NCI-H345 (cell line): ENCODE results near the gene BUD13.
"Not testable (repeated sequence)": the region's sequence is repeated elsewhere in the genome, so short reads cannot be mapped to it uniquely, and the experiment has no call there.

Source experiments
- DNase-seq: peaks from one replicate; lab custom pipeline; 2025; lab: John Stamatoyannopoulos, UW

Gene BUD13, protein sequence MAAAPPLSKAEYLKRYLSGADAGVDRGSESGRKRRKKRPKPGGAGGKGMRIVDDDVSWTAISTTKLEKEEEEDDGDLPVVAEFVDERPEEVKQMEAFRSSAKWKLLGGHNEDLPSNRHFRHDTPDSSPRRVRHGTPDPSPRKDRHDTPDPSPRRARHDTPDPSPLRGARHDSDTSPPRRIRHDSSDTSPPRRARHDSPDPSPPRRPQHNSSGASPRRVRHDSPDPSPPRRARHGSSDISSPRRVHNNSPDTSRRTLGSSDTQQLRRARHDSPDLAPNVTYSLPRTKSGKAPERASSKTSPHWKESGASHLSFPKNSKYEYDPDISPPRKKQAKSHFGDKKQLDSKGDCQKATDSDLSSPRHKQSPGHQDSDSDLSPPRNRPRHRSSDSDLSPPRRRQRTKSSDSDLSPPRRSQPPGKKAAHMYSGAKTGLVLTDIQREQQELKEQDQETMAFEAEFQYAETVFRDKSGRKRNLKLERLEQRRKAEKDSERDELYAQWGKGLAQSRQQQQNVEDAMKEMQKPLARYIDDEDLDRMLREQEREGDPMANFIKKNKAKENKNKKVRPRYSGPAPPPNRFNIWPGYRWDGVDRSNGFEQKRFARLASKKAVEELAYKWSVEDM

DNA sequence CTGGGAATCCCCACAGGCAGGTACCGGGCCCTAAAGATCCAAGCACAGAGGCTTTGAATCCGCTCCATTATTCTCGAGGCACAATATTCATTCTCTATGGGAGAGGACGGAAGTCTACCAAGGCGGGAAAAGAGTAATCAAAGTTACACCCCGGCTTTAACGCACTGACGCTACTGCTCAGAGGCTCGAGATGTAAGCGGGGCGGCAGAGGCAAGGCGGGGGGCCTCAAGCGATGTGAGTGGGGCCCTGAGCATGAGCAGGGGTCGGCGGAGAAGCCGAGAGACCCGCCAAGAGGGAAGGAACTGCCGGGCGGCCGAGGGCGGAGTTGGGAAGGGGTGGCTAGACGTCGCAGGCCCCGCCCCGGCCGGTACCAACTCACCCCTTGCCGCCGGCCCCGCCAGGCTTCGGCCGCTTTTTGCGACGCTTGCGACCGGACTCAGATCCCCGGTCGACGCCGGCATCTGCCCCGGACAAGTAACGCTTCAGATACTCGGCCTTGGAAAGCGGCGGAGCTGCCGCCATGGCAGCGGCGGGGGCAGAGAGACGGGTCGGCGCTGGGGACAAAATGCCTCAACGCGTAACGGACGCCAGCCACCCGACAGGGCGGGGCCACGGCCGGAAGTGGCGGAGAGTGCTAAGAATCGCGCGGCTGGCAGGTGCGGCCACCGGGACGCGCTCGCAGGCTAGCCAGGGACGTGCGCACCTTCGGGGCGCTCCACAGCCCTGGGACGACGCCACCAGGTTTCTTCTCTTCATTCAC is at the start of gene BUD13:
Gene BUD13, minus strand, starts transcription at position 545 of the 760 bp plus-strand sequence. Its CDS starts 23 bp downstream, at position 522.
- peak; percentile 94 for DNase-seq

DNA sequence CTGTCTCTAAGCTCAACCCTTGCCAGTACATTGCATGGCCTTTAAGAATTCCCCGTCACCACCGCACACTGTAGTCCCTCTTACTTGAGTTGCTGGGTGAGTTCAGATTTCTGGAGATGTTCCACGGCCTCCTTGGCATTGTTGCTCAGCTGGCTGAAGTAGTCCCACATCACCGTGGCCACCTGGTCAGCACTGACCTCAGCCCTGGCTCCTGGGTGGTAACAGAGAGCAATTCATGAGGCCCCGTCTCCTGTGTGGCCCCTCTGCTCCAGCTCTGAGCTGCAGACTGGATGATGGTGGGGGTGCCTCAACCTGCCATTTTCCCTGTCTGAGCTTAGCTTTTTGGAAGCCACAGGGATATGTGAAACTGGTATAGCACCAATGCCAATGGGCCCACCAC is 49.8 kb upstream of the BUD13 start:
- no peak for DNase-seq

DNA sequence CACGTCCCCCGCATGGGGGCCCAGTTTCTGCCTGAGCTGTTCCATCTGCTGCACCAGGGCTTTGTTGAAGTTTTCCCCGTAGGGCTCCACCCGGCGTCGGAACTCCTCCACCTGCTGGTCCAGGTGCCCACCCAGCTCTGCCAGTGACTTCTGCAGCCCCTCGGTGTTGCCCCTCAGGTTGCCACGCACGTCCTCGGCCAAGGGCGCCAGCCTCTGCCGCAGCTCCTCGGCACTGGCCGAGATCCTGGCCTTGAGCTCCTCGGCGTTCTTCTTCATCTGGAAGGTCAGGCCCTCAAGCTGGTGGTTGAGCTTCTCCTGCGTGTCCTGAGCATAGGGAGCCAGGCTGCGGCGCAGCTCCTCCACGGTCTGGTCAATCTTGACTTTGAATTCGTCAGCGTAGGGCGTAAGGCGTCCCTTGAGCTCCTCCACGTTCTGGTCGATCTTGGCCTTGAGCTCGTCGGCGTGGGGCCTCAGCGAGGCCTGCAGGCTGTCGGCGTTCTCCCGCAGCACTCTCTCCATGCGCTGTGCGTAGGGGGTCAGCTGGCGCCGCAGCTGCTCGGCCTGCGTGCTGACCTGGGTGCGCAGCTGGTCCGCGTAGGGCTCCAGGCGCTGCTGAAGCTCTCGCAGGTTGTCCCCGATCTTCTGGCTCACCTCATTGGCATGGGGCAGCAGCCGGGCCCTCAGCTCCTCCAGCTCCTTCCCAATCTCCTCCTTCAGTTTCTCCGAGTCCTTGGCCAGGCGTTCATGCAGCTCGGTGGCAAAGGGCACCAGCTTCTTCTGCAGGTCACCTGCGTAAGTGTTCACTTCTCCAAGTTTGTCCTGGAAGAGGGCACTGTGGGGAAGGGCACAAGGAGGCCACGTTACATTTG is 48.5 kb upstream of the BUD13 start:
- DNase-seq: no peak

DNA sequence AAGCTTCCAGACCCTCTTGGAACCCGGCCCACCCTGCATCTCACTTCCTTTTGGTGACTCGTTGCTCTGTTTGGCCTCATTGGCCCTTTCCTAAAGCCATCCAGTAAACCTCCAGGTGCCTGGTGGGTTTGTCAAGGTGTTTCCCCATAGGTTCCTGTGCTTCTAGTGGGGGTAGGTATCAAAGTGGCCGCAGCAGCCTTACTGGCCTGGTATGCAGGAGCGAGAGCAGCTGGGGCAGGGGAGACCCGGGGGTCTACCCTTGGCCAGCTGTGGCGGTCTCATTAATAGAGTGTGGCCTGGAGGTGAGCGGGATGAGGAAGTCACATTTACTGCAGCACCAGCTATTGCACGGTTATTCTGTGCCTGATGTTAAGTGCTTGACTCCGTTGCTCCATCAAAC is 46.3 kb upstream of the BUD13 start:
- no peak for DNase-seq

DNA sequence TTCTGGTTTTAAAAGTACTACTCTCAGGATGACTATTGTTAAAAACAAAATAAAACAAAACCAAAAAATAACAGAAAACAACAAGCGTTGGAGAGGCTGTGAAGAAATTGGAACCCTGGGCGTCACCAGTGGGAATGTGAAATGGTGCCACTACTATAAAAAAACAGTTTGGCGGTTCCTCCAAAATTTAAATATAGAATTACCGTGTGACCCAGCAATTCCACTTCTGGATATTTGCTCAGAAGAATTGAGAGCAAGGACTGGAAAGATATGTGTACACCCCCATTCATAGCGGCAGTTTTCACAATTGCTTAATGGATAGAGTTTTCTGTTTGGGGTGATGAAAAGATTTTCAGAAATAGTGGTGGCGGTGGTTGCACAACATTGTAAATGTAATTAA is 41.7 kb upstream of the BUD13 start:
- DNase-seq: no peak

DNA sequence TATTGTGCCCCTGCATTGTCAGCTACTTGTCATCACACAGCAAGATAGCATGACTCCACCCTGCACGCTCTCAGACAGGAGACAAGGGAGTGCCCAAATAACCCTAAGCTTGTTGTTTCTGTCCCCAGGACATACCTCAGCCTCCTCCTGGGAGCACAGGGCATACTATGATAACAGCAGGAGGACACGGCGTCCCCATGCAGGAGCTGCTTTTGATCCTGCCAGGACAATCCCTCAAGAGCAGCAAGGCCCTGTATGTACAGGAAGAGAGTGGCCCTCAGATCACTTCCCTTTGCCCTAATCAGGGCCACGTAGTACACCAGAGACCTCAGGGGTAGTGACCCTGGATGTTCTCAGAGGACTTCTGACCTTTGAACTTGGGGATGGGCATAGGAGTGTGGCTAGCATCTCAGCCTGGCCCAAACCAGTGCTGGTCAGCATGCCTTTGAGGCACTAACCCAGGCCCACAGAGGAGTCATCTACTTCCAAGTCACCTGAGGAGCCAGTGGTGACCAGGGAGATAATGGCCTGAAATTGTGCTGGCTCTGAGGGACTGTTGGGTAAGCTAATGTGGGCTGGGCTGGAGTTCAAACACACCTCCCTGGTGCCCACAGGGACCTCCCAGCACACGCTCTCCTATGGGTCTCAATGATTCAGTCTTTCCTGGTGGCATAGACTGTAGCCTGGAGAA is 41.1 kb upstream of the BUD13 start:
- no peak for DNase-seq

DNA sequence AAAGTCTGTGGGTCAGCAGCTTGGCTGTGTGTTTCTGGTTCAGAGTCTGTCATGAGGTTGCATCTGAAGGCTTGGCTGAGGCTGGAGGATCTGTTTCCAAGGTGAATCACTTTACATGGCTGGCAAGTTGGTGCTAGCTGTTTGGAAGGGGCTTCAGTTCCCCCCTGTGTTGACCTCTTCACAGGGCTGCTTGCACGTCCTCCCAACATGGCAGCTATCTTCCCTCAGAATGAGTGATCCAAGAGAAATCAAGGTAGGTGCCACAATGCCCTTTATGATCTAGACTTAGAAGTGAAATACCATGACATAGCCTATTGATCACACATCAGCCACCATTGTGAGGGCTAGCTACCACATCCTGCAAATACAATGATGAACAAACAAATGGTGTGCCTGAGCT is 40.4 kb upstream of the BUD13 start:
- DNase-seq: no peak

DNA sequence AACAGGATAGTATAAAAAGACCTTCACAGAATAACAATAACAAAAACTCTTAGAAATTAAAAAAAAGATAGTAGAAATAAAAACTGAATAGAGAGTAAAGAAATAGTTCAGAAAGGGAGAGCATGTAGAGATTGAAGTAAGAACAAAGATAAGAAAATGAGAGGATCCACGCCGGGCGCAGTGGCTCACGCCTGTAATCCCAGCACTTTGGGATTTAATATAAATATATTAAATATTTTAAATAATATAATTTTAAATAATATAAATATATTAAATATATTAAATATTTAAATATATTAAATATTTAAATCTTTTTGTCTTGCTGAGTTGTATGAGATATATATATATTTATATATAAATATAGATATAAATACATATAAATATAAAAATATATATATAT is 39.3 kb upstream of the BUD13 start:
- no peak for DNase-seq

DNA sequence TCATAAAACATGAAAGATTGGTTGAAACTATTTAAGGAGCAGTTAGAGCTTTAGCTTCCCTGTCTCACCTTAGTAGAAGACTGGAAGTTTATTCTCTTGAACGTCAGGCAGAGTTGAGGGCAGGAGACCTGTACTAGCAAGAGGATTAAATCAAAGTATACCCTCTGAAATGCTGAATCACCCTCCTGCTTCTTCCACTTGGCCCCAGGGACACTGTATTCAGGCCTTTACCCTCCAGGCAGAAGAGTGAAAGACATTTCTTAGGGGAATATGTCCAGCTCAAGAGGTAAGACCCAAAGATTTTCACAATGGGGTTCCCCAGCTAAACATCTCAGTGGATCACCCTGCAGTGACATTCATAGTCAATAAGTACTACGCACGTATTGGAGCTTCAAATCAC is 38.4 kb upstream of the BUD13 start:
- no peak for DNase-seq

DNA sequence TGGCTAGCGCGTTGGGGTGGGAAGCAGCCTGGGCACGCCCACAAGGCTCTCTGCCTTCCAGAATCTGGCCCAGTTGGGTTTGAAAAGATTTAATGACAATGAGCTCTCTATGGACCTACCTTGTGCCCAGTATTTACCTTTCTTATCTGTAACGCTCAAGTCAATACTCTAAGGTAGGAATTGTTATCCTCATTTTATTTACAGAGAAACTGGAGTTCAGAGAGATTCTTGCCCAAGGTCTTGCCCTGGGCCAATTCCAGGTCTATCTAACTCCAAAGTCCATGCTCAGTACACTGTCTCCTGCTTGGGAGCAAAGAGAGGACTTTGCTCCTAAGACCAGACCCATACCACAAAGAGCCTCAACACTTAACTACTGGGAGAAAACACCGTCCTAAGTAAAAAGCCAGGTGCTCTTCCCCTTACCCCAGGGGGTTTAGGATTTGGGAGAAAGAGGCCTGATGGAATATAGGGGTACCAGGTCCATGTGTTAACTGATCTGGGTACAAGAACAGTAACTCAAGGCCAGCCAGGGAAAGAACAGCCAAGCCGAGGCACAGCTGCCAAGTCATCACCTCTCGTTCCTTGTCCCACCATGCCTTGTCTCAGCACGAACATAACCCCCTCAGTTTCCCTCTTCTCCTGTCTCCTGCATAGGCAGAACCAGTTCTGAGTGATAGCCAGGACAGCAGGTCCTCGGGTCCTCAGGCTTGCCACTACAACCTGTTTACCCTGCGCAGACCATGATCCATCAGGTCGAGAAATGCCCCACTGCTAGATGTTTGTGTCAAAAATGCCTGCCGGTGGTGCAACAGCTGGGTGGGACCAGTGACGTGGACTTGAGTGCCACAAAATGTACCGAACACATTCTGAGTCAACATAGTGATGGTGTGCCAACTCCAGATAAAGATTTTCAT is 35.7 kb upstream of the BUD13 start:
- DNase-seq: no peak

DNA sequence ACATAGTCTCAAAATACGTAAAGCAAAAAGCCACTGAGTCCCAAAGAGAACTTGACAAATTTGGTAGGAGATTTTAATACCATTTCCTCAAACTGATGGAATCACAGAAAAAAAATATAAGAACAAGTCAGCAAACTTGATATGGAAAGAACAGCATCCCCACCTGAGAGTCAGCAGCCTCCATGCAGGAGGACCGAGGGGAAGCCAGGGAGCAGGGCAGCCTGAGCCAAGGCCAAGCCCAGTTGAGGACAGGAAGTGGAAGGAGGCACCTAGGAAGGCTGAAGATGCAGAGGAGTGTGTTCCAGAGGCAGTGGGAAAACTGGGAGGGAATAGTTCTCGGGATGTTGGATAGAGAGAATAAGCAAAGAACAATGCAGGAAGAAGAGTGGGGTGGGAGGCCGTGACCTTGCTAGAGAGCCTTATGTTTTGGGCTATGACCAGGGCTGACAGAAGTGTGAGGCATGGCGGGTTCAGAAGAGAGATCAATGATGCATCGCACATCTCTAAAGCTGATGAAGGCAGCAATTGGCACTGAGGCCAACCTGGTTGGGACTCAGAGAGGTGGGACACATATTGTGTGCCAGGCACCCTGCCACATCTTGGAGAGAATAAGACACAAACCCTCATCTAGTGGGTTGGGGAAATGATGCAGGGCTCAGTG is 34.9 kb upstream of the BUD13 start:
- no peak for DNase-seq

DNA sequence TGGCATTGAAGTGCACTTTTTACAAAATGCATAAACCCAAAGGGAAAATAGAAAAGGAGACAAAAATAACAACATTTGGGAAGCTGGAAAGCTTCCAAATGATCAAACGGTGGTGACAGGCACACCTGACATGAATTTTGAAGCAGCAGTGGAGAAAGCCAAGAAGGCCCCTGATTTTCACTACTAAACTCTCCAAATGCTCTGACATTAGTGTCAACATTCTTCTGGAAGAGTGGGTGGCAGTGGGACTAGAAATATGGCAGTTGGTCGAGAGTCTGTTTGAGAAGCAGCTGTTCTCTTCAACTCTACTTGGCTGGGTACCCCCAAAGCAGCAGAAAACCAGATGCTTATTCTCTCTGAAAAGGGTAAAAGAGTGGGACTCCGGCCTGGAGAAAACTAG is 31.2 kb upstream of the BUD13 start:
- no peak for DNase-seq

DNA sequence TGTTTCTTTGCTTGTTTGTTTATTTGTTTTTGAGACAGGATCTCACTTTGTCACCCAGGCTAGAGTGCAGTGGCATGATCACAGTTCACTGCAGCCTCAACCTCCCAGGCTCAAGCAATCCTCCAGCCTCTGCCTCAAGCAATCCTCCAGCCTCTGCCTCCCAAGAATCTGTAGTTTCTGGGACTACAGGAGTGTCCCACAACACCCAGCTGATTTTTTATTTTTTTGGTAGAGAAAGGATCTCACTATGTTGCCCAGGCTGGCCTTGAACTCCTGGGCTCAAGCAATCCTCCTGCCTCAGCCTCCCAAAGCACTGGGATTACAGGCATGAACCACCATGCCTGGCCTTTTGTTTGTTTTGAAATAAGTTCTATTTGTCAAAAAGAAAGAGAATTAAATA is 28.9 kb upstream of the BUD13 start:
- not testable (repeated sequence) for DNase-seq

DNA sequence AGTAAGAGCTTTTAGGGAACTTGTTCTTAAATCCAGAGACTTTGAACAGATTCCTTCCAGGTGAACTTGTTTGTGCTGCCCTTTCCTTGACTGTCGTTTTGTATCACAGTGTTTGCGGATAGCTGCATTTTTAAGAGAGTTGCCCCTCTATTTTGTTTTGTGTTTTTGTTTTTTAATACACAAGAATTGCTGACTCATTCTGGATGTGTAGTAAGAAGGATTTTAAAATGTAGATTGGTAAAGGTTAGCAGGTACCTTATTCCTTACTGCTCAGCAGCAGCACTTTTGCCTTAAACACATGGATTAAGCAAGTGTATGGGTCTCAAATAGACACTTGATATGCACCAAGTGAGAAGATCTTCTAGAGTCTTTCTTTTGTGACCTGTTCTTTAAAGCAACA is 27.8 kb upstream of the BUD13 start:
- no peak for DNase-seq

DNA sequence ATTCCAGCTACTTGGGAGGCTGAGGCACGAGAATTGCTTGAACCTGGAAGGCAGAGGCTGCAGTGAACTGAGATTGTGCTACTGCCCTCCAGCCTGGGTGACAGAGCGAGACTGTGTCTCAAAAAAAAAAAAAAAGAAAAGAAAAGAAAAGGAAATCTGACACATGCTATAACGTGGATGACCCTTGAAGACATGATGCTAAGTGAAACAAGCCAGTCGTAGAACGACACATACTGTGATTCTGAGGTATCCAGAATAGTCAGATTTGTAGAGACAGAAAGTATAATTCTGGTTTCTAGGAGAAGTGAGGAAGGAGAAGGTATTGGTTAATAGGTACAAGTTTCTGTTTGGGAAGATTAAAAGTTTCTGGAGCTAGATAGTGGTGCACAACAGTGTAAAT is 25.6 kb upstream of the BUD13 start:
- DNase-seq: no peak

DNA sequence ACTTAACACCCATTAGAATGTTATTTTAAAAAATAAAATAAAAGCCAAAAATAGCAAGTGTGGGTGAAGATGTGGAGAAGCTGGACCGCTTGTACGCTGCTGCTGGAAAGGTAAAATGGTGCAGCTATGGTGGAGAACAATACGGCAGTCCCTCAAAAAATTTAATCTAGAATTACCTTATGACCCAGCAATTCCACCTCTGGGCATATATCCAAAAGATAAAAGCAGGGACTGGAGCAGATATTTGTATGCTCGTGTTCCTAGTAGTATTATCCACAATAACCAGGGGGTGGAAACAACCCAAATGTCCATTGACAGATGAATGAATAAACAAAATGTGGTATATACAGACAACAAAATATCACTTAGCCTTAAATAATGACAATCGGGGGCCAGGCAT is 25.0 kb upstream of the BUD13 start:
- DNase-seq: no peak

DNA sequence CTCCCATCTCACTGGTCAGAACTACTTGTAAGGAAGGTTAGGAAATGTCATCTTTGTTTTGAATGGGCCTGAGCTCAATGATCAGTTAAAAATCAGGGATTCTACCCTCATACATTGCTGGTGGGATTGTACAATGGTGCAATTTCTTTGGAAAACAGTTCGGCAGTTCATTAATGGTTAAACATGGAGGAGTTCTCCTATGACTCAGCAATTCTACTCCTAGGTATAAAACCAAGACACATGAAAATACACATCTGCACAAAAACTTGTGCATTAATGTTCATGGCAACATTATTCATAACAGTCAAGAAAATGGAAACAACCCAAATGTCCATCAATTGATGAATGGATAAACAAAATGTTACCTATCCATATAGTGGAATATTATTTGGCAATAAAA is 23.8 kb upstream of the BUD13 start:
- DNase-seq: no peak

DNA sequence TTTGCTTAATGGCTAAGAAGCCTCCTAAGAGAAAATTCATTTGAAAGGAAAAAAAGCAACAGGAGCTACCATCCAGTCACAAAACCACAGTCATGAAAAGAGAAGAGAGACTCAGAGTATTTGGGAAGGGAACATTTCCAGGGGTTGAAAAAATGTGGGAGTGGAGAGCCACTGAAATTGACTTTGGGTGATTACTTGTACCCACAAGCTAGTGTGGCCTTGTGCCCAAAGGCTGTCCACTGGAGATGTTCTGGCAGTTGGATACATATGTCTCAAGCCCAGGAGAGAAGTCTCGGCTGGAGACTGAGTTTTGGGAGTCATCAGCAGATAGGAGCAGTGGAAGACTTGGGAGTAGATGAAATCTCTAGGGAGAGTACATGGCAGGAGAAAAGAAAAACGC is 22.1 kb upstream of the BUD13 start:
- no peak for DNase-seq

DNA sequence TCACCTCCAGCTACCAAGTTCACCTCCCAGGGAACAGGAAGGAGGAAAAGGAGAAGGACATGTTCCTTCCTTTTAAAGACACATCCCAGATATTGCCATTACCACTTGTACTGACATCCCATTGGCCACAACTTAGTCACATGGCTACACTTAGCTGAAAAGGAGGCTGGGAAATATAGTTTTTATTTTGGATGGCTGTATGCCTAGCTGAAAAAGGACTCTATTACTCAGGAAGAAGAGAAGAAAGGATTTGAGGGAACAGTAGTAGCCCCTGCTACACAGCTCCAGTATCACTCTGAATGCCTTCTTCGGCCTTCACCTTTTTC is 20.9 kb upstream of the BUD13 start:
- DNase-seq: no peak
